ENCODE data around the gene MRPS27. TPM values are rescaled to one million over a fixed set of nuclear protein-coding genes. Genes with fewer than 3 reads are reported as not detected.

Gene MRPS27
- total and polyA plus RNA-seq, 9 of the 15 experiments (the other 6 are each of a cell fraction or from before 2014, with no cell fraction given), result 73.6 to 144 (median 106) TPM

DNA sequence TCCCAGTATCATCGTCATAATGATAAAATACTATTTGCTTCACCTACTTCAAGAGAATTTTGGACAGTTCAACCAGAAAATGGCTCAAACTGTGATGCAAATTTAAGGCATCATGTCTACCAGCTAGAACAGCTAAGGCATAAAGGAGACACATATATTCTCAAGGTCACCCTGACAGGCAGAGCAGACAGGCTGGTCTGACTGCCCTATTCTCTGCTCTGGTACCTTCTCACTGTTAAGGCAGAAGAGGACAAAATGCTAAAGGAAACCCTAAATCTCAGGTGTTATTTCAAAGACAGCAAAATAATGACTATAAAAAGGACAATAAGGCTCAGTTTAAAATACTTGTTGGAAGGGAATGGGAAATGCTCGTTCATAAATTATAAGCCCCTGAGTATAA, 87.2 kb downstream of the MRPS27 start (continued):
- no peak for TF ChIP-seq TOE1 (IDR thresholded peaks at IDR 0.05; ENCODE audit: borderline replicate concordance)
- no peak for TF ChIP-seq TOE1 (CRISPR knock-in tag; IDR thresholded peaks at IDR 0.05; ENCODE audit: borderline replicate concordance, low read depth)
- TF ChIP-seq ADNP (tag; IDR thresholded peaks at IDR 0.05), result no peak
- no peak for TF ChIP-seq KLF16 (IDR thresholded peaks at IDR 0.05)
- no peak for TF ChIP-seq HMG20A (CRISPR knock-in tag; conservative IDR thresholded peaks at IDR 0.05)

DNA sequence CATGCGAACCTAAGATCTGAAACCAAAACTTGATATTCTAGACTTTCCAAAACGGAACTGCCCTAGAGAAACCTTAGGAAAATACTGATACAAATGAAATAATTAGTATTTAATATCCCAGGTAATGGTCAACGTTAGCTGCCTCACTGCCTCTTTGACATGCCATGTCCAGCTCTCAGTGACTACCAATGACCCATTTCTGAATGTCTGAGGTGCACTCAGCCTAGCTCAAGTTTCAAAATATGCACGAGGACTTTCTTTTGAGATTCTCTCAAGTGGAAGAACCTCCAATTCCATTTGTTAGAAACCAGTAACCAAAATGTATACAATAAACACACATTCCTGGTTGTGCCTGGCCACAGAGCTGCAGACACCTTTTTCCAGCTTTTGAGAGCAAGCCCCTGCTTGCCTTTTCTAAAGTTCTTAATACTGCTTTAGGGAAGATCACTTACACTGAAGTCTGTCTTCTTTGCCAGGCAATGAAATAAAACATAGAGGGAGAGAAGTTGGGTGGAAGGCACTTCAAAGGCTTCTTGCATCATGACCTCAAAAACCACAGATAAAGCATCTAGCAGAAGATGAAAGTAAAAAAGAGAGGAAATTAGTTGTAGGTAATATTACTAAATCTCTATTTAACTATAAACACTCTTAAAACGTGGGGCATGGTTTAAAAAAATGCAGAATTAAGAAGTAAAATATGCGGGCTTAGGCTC, 87.9 kb downstream of the MRPS27 start:
- Histone ChIP-seq H3K4me3 (no peak overlapping the region), H3K9ac (ENCODE audit: insufficient read depth in 1 of 2, low read depth in 2 of 2, low read length in 2 of 2) (peak overlapping the region in 1 of 2 experiments; percentile 21; a peak in 1 of 4 replicates), H3K27me3 (ENCODE audit: control insufficient read depth in 2 of 2, insufficient read depth in 2 of 2, low read length in 2 of 2) (no peaks in the 10 kb centered on the region), H3K4me2 (ENCODE audit: insufficient read depth, low read length) (peak overlapping the region; percentile 48; the same call in 1 of the 2 replicates), H3K9me1 (ENCODE audit: control insufficient read depth, insufficient read depth, low read length) (no peaks in the 10 kb centered on the region), H4K20me1 (replicated peaks; ENCODE audit: control insufficient read depth, insufficient read depth, low read length) (no peaks in the 10 kb centered on the region), H3K27ac (ENCODE audit: extremely low read depth, low read depth, low read length) (peak overlapping the region; percentile 88), H3K4me1 (replicated peaks in 1 of 2; ENCODE audit: control insufficient read depth in 2 of 2, insufficient read depth in 2 of 2, low read length in 2 of 2) (peaks cover 0 to 82% of the 10 kb centered on the region in 2 experiments; a peak in 3 of 5 replicates), H3K9me3 (replicated peaks; ENCODE audit: control insufficient read depth, insufficient read depth, low read depth, low read length) (no peaks in the 10 kb centered on the region), H3K79me2 (ENCODE audit: control insufficient read depth, insufficient read depth, low read length) (peaks cover 37% of the 10 kb centered on the region), H2AFZ (ENCODE audit: low read depth, low read length) (0 out of 2 replicates have a peak overlapping the region, but pooled peaks have one; percentile 5), H3K36me3 (ENCODE audit: control insufficient read depth, insufficient read depth, low read length) (peaks cover 83% of the 10 kb centered on the region)
- no peak for ATAC-seq
- peak in 2 of 4 experiments; percentile 24 to 43 for DNase-seq (ENCODE audit: extremely low read depth in 1 of 4, low spot score in 3 of 4)
- 40% methylated on average over 6 of the region's 6 CpGs for WGBS (ENCODE audit: insufficient coverage, low coverage, missing lambda C conversion rate)
- ChIA-PET CTCF (ENCODE audit: low intra/inter-chr PET ratio) (no interaction called here), POLR2A (no interaction called here)
- no peak for FAIRE-seq
- intact Hi-C loops (cut with micrococcal nuclease) (loop anchor here (5.0 kb wide), 1 partner anchor 50 kb away; no protein-coding TSS in a partner anchor), in situ Hi-C loops (cut with MboI) (no loop called here)
- no TSS peak for BruUV-seq (replicated peaks)
- TF ChIP-seq, protein P1, sequence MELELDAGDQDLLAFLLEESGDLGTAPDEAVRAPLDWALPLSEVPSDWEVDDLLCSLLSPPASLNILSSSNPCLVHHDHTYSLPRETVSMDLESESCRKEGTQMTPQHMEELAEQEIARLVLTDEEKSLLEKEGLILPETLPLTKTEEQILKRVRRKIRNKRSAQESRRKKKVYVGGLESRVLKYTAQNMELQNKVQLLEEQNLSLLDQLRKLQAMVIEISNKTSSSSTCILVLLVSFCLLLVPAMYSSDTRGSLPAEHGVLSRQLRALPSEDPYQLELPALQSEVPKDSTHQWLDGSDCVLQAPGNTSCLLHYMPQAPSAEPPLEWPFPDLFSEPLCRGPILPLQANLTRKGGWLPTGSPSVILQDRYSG (tag; conservative IDR thresholded peaks at IDR 0.05; ENCODE audit: low read depth), result 0 out of 2 replicates have a peak, but pooled peaks have one; percentile 28
- TF ChIP-seq, protein P2, sequence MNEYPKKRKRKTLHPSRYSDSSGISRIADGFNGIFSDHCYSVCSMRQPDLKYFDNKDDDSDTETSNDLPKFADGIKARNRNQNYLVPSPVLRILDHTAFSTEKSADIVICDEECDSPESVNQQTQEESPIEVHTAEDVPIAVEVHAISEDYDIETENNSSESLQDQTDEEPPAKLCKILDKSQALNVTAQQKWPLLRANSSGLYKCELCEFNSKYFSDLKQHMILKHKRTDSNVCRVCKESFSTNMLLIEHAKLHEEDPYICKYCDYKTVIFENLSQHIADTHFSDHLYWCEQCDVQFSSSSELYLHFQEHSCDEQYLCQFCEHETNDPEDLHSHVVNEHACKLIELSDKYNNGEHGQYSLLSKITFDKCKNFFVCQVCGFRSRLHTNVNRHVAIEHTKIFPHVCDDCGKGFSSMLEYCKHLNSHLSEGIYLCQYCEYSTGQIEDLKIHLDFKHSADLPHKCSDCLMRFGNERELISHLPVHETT (CRISPR knock-in tag; conservative IDR thresholded peaks at IDR 0.05 in 1 of 2, IDR thresholded peaks at IDR 0.05 in 1 of 2), result 0 out of 4 replicates have a peak, but pooled peaks of 1 of the 2 experiments have one; percentile 31
- peak; percentile 98 for TF ChIP-seq TCF7 (IDR thresholded peaks at IDR 0.05; ENCODE audit: borderline replicate concordance)
- TF ChIP-seq, protein P3, sequence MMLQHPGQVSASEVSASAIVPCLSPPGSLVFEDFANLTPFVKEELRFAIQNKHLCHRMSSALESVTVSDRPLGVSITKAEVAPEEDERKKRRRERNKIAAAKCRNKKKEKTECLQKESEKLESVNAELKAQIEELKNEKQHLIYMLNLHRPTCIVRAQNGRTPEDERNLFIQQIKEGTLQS (IDR thresholded peaks at IDR 0.05), result peak; percentile 89
- TF ChIP-seq, protein P3 (CRISPR knock-in tag; conservative IDR thresholded peaks at IDR 0.05), result no peak
- TF ChIP-seq TCF7L2 (IDR thresholded peaks at IDR 0.05; ENCODE audit: low read depth, low read length), result peak; percentile 84
- TF ChIP-seq POLR2A (conservative IDR thresholded peaks at IDR 0.05), result no peak
- no peak for TF ChIP-seq DMBX1 (CRISPR knock-in tag; IDR thresholded peaks at IDR 0.05; ENCODE audit: borderline replicate concordance)
- 0 out of 2 replicates have a peak, but pooled peaks have one; percentile 19 for TF ChIP-seq BRD4 (IDR thresholded peaks at IDR 0.05)
- TF ChIP-seq SOX6 (IDR thresholded peaks at IDR 0.05), result peak; percentile 47; the same call in 1 of the 2 replicates
- no peak for TF ChIP-seq THRAP3 (IDR thresholded peaks at IDR 0.05; ENCODE audit: borderline replicate concordance)
